Memory B cell (primary cell): ENCODE data around the gene MANEAL.
"Not testable (repeated sequence)": the region's sequence is repeated elsewhere in the genome, so short reads cannot be mapped to it uniquely, and the experiment has no call there.

Experiments used
- ATAC-seq: fragments of 150-1000 bp; cut with Tn5 transposase; 2 replicates; pipeline ENCODE4 v1.10.0; 2021; ENCODE audit warnings: low read depth, mild to moderate bottlenecking, moderate library complexity
- DNase-seq, 2 donors: peaks; one replicate each; pipeline ENCODE4 v3.0.0; 2022; ENCODE audit warnings: low spot score in 2 of 2
- H3K27ac Mint-ChIP-seq: one replicate; pipeline ENCODE4 v1.8.0; 2022; ENCODE audit warnings: mild to moderate bottlenecking, moderate library complexity, mixed read lengths
- H3K27me3 Mint-ChIP-seq: one replicate; pipeline ENCODE4 v1.8.0; 2022; ENCODE audit warnings: mixed read lengths
- H3K36me3 Mint-ChIP-seq: one replicate; pipeline ENCODE4 v1.8.0; 2022; ENCODE audit warnings: mild to moderate bottlenecking, mixed read lengths
- H3K4me1 Mint-ChIP-seq: one replicate; pipeline ENCODE4 v1.8.0; 2022; ENCODE audit warnings: mixed read lengths
- H3K4me3 Mint-ChIP-seq: one replicate; pipeline ENCODE4 v1.8.0; 2022; ENCODE audit warnings: mild to moderate bottlenecking, moderate library complexity, mixed read lengths
- H3K9me3 Mint-ChIP-seq: one replicate; pipeline ENCODE4 v1.8.0; 2022; ENCODE audit warnings: mixed read lengths

MANEAL gene

GRCh38 chr1:37764888-37765441, 28.7 kb upstream of the MANEAL start, which contains the start of gene EPHA10:
EPHA10 (minus strand) TSS chr1:37765120; CDS start chr1:37765066, 54 bp downstream.
- ATAC-seq (no peak), DNase-seq (no peak)
- Mint-ChIP-seq H3K27ac (no peak within 1 kb of the TSS), H3K27me3 (peaks cover 34% of the 10 kb centered on the region), H3K36me3 (peaks cover 2% of the 10 kb centered on the region), H3K4me3 (peak within 1 kb of the TSS; percentile 57), H3K9me3 (peaks cover 2% of the 10 kb centered on the region), H3K4me1 (peaks cover 7% of the 10 kb centered on the region)

GRCh38 chr1:37765916-37766664, 27.6 kb upstream of the MANEAL start:
- ATAC-seq (peak; percentile 87), DNase-seq (peak in 1 of 2 donors; percentile 14)
- Mint-ChIP-seq H3K4me3 (peak overlapping the region; percentile 57), H3K27ac (no peak overlapping the region), H3K36me3 (peaks cover 2% of the 10 kb centered on the region), H3K4me1 (peaks cover 7% of the 10 kb centered on the region), H3K27me3 (peaks cover 34% of the 10 kb centered on the region), H3K9me3 (peaks cover 2% of the 10 kb centered on the region)

GRCh38 chr1:37767488-37767887, 26.2 kb upstream of the MANEAL start:
- Mint-ChIP-seq H3K27ac (no peak overlapping the region), H3K9me3 (peaks cover 2% of the 10 kb centered on the region), H3K36me3 (peaks cover 2% of the 10 kb centered on the region), H3K4me1 (peaks cover 7% of the 10 kb centered on the region), H3K27me3 (peaks cover 34% of the 10 kb centered on the region), H3K4me3 (no peak overlapping the region)
- ATAC-seq (no peak), DNase-seq (no peak)

- H3K27ac Mint-ChIP-seq, H3K9me3 Mint-ChIP-seq: not testable (repeated sequence)
These were observed 22.2 kb upstream of the MANEAL start for GRCh38 chr1:37771440-37771839.

GRCh38 chr1:37776946-37777516, 16.6 kb upstream of the MANEAL start:
- H3K9me3 Mint-ChIP-seq, result peaks cover 2% of the 10 kb centered on the region
- H3K27ac Mint-ChIP-seq, result no peak overlapping the region
- H3K36me3 Mint-ChIP-seq, result peaks cover 2% of the 10 kb centered on the region
- no peak for DNase-seq
- peak; percentile 29 for ATAC-seq
- H3K4me3 Mint-ChIP-seq, result no peak overlapping the region
- peaks cover 3% of the 10 kb centered on the region for H3K27me3 Mint-ChIP-seq
- H3K4me1 Mint-ChIP-seq, result peaks cover 16% of the 10 kb centered on the region

More at GRCh38 chr1:37771440-37771839, 22.2 kb upstream of the MANEAL start:
- not testable (repeated sequence) for DNase-seq, H3K36me3 Mint-ChIP-seq, ATAC-seq, H3K4me1 Mint-ChIP-seq, H3K4me3 Mint-ChIP-seq
- H3K27me3 Mint-ChIP-seq, result peaks cover 17% of the 10 kb centered on the region

- no peak overlapping the region for H3K4me3 Mint-ChIP-seq
- DNase-seq, result no peak
- peaks cover 5% of the 10 kb centered on the region for H3K27me3 Mint-ChIP-seq
- H3K27ac Mint-ChIP-seq, result no peak overlapping the region
- no peaks in the 10 kb centered on the region for H3K36me3 Mint-ChIP-seq
- no peaks in the 10 kb centered on the region for H3K9me3 Mint-ChIP-seq
- peaks cover 14% of the 10 kb centered on the region for H3K4me1 Mint-ChIP-seq
- ATAC-seq, result no peak
These were observed 15.0 kb upstream of the MANEAL start for GRCh38 chr1:37778654-37779053.

- ATAC-seq, result no peak
- Mint-ChIP-seq H3K4me3 (no peak overlapping the region), H3K27me3 (peaks cover 7% of the 10 kb centered on the region), H3K4me1 (peaks cover 6% of the 10 kb centered on the region), H3K27ac (no peak overlapping the region), H3K36me3 (no peaks in the 10 kb centered on the region), H3K9me3 (no peaks in the 10 kb centered on the region)
- DNase-seq, result no peak
These were observed 11.2 kb upstream of the MANEAL start for GRCh38 chr1:37782491-37782890.

GRCh38 chr1:37792943-37793686, 532 bp upstream of the MANEAL start:
- peaks cover 5% of the 10 kb centered on the region for H3K27me3 Mint-ChIP-seq
- H3K4me1 Mint-ChIP-seq, result peaks cover 17% of the 10 kb centered on the region
- peak overlapping the region; percentile 81 for H3K4me3 Mint-ChIP-seq

GRCh38 chr1:37794372-37795339, 1.0 kb downstream of the MANEAL start:
- Mint-ChIP-seq H3K9me3 (no peaks in the 10 kb centered on the region), H3K27me3 (peaks cover 5% of the 10 kb centered on the region), H3K4me3 (peak overlapping the region; percentile 92), H3K27ac (peak overlapping the region; percentile 67), H3K36me3 (peaks cover 8% of the 10 kb centered on the region), H3K4me1 (peaks cover 17% of the 10 kb centered on the region)
- ATAC-seq (peak; percentile 27), DNase-seq (no peak)

More at GRCh38 chr1:37792943-37793686, 532 bp upstream of the MANEAL start:
- Mint-ChIP-seq H3K36me3 (peaks cover 4% of the 10 kb centered on the region), H3K9me3 (no peaks in the 10 kb centered on the region), H3K27ac (no peak overlapping the region)
- no peak for ATAC-seq
- no peak for DNase-seq

- H3K4me3 Mint-ChIP-seq, result peak overlapping the region; percentile 92
- peaks cover 2% of the 10 kb centered on the region for H3K27me3 Mint-ChIP-seq
- DNase-seq (no peak), ATAC-seq (no peak)
- no peak overlapping the region for H3K27ac Mint-ChIP-seq
- no peaks in the 10 kb centered on the region for H3K9me3 Mint-ChIP-seq
- H3K36me3 Mint-ChIP-seq, result peaks cover 8% of the 10 kb centered on the region
- peaks cover 17% of the 10 kb centered on the region for H3K4me1 Mint-ChIP-seq
These were observed 1.9 kb downstream of the MANEAL start for GRCh38 chr1:37795340-37796125.

GRCh38 chr1:37797750-37798345, 4.2 kb downstream of the MANEAL start:
- Mint-ChIP-seq H3K4me1 (peaks cover 17% of the 10 kb centered on the region), H3K36me3 (peaks cover 18% of the 10 kb centered on the region), H3K27me3 (no peaks in the 10 kb centered on the region), H3K4me3 (no peak overlapping the region), H3K27ac (no peak overlapping the region), H3K9me3 (no peaks in the 10 kb centered on the region)
- DNase-seq (no peak), ATAC-seq (no peak)

GRCh38 chr1:37802439-37802838, 8.8 kb downstream of the MANEAL start:
- DNase-seq (no peak), ATAC-seq (no peak)
- no peaks in the 10 kb centered on the region for H3K27me3 Mint-ChIP-seq
- peaks cover 6% of the 10 kb centered on the region for H3K4me1 Mint-ChIP-seq
- H3K9me3 Mint-ChIP-seq, result no peaks in the 10 kb centered on the region
- peaks cover 28% of the 10 kb centered on the region for H3K36me3 Mint-ChIP-seq
- H3K27ac Mint-ChIP-seq, result no peak overlapping the region
- no peak overlapping the region for H3K4me3 Mint-ChIP-seq
